SK-N-SH (cell line): ENCODE results near the gene PCGF1. TPM values are rescaled to one million over a fixed set of nuclear protein-coding genes. Genes with fewer than 3 reads are reported as not detected.

Experiments used
- CTCF ChIA-PET: fragments of 300-600, 350-600 bp; formaldehyde crosslinking; extraction: SDS; loops from one replicate; lab custom pipeline; 2021; lab: Yijun Ruan, JAX
- POLR2A ChIA-PET: fragments of 350-600 bp; sonication (Branson Sonifier 250); formaldehyde crosslinking; extraction: SDS; loops from one replicate; lab custom pipeline; 2020; ENCODE audit warnings: antibody characterized with exemption, inconsistent platforms; lab: Yijun Ruan, JAX
- DNase-seq: peaks from one replicate; pipeline ENCODE4 v3.0.0; 2012
- H2AFZ ChIP-seq: fragments of 200-600 bp; sonication (generic); 2 replicates; pipeline ENCODE4 v1.8.1; 2016; ENCODE audit warnings: antibody characterized with exemption, mild to moderate bottlenecking, low read depth
- H3F3A ChIP-seq: fragments of 200-600 bp; sonication (generic); replicated peaks from 2 replicates; pipeline ENCODE3; 2016; ENCODE audit warnings: antibody characterized with exemption, mild to moderate bottlenecking; ENCODE audit not compliant: insufficient read depth
- H3K27ac ChIP-seq, 2 experiments: fragments of 200-500 bp in 1 of 2; fragments of 200-600 bp in 1 of 2; sonication (Bioruptor generic) in 1 of 2; sonication (generic), shearing (Covaris generic) in 1 of 2; 2 replicates each; pipeline versions ENCODE4 v1.5.1 to v1.6.1; 2014 to 2016; ENCODE audit warnings: low read depth in 2 of 2, inconsistent platforms in 1 of 2, low read length in 1 of 2, mild to moderate bottlenecking in 1 of 2, mixed read lengths in 1 of 2
- H3K27me3 ChIP-seq: fragments of 200-600 bp; sonication (generic), shearing (Covaris generic); 2 replicates; pipeline ENCODE4 v1.6.1; 2016; ENCODE audit warnings: mixed run types; ENCODE audit not compliant: insufficient read depth
- H3K36me3 ChIP-seq, 2 experiments: fragments of 200-500 bp in 1 of 2; fragments of 200-600 bp in 1 of 2; sonication (Bioruptor generic) in 1 of 2; sonication (generic) in 1 of 2; replicated peaks in 1 of 2; 2 replicates each; pipeline versions ENCODE3 to v1.5.1; 2014 to 2016; ENCODE audit warnings: low read length in 1 of 2, mild to moderate bottlenecking in 1 of 2; ENCODE audit not compliant: insufficient read depth in 2 of 2, control insufficient read depth in 1 of 2
- H3K4me1 ChIP-seq, 2 experiments: fragments of 200-500 bp in 1 of 2; fragments of 200-600 bp in 1 of 2; sonication (Bioruptor generic) in 1 of 2; sonication (generic), shearing (Covaris generic) in 1 of 2; 2 replicates each; pipeline versions ENCODE4 v1.5.1 to v1.6.1; 2014 to 2016; ENCODE audit warnings: low read depth in 1 of 2, low read length in 1 of 2, mixed run types in 1 of 2; ENCODE audit not compliant: insufficient read depth in 2 of 2, control insufficient read depth in 1 of 2
- H3K4me2 ChIP-seq: fragments of 200-600 bp; sonication (generic), shearing (Covaris generic); 2 replicates; pipeline ENCODE4 v1.6.1; 2017; ENCODE audit warnings: mixed run types
- H3K4me3 ChIP-seq, 2 experiments: fragments of 200-500 bp in 1 of 2; fragments of 200-600 bp in 1 of 2; sonication (Bioruptor generic) in 1 of 2; sonication (generic), shearing (Covaris generic) in 1 of 2; 2 replicates each; pipeline versions ENCODE4 v1.5.1 to v1.8.1; 2014 to 2016; ENCODE audit warnings: low read depth in 2 of 2, inconsistent platforms in 1 of 2, low read length in 1 of 2, mild to moderate bottlenecking in 1 of 2, mixed read lengths in 1 of 2, moderate library complexity in 1 of 2
- H3K79me2 ChIP-seq: fragments of 200-600 bp; sonication (generic); 2 replicates; pipeline ENCODE4 v1.8.1; 2017; ENCODE audit warnings: mild to moderate bottlenecking; ENCODE audit not compliant: insufficient read depth
- H3K9ac ChIP-seq: fragments of 200-600 bp; sonication (generic); 2 replicates; pipeline ENCODE4 v1.6.1; 2017; ENCODE audit warnings: mixed run types
- H3K9me2 ChIP-seq: fragments of 200-600 bp; sonication (generic); 2 replicates; pipeline ENCODE4 v1.6.1; 2017; ENCODE audit warnings: mixed run types
- H3K9me3 ChIP-seq: fragments of 200-600 bp; sonication (generic); 2 replicates; pipeline ENCODE4 v1.6.1; 2017; ENCODE audit warnings: mixed run types, mild to moderate bottlenecking, moderate library complexity
- H4K20me1 ChIP-seq: fragments of 200-600 bp; sonication (generic); 2 replicates; pipeline ENCODE4 v1.6.1; 2017; ENCODE audit warnings: mild to moderate bottlenecking, mixed run types; ENCODE audit not compliant: insufficient read depth
- EP300 ChIP-seq, 2 experiments: IDR thresholded peaks; 2 replicates each; pipeline versions ENCODE4 v1.4.0 to v1.6.1; 2012; ENCODE audit warnings: borderline replicate concordance in 1 of 2, low read depth in 1 of 2, low read length in 1 of 2
- FOXJ3 ChIP-seq: sonication (generic); formaldehyde crosslinking; IDR thresholded peaks from 2 replicates; pipeline ENCODE4 v1.5.1; 2020; ENCODE audit warnings: mild to moderate bottlenecking, missing genetic modification reagents
- GATA2 ChIP-seq: sonication (generic); formaldehyde crosslinking; IDR thresholded peaks from 2 replicates; pipeline ENCODE4 v1.5.0; 2020; ENCODE audit warnings: mild to moderate bottlenecking, missing genetic modification reagents
- MEF2A ChIP-seq: IDR thresholded peaks from 2 replicates; pipeline ENCODE4 v1.4.0; 2012; ENCODE audit warnings: low read depth, borderline replicate concordance
- POLR2AphosphoS5 ChIP-seq: IDR thresholded peaks from 2 replicates; pipeline ENCODE4 v1.6.1; 2012; ENCODE audit warnings: low read depth, low read length
- RCOR1 ChIP-seq: fragments of 150-350 bp; IDR thresholded peaks from 2 replicates; pipeline ENCODE4 v1.6.1; 2017; ENCODE audit warnings: antibody characterized with exemption, low read length
- RXRA ChIP-seq: IDR thresholded peaks from 2 replicates; pipeline ENCODE4 v1.4.0; 2012; ENCODE audit warnings: low read depth, mild to moderate bottlenecking, borderline replicate concordance
- TEAD4 ChIP-seq: IDR thresholded peaks from 2 replicates; pipeline ENCODE4 v1.4.0; 2012; ENCODE audit warnings: mild to moderate bottlenecking, borderline replicate concordance; ENCODE audit not compliant: insufficient read depth
- WGBS: methylation state at CpG from one replicate; pipeline ENCODE4 v1.1.6; 2017; ENCODE audit warnings: low lambda C conversion rate; 5-methylcytosine and 5-hydroxymethylcytosine counted together
- polyA plus RNA-seq, 3 experiments: library from polyadenylated mRNA; depleted of rRNA; stranded (reverse); fragments of >200 nt; gene quantifications; 2 replicates each; pipeline ENCODE4 v1.2.3, GENCODE V29; 2012
- TF ChIP-seq, protein P1 (sequence below): IDR thresholded peaks from 2 replicates; pipeline ENCODE4 v1.4.0; 2012; ENCODE audit warnings: low read depth
- TF ChIP-seq, protein P2 (sequence below): IDR thresholded peaks from 2 replicates; pipeline ENCODE4 v1.4.0; 2012; ENCODE audit warnings: low read depth, borderline replicate concordance
- TF ChIP-seq, protein P3 (sequence below): fragments of 150-350 bp; IDR thresholded peaks from 2 replicates; pipeline ENCODE4 v1.6.1; 2017; ENCODE audit warnings: antibody characterized with exemption, low read length, low read depth, borderline replicate concordance
- TF ChIP-seq, protein P4 (sequence below): fragments of 150-350 bp; IDR thresholded peaks from 2 replicates; pipeline ENCODE4 v1.6.1; 2016; ENCODE audit warnings: mild to moderate bottlenecking, low read depth, low read length

The PCGF1 gene
- polyA plus RNA-seq, 1 of the 3 experiments (the other 2 are of a cell fraction): 44.9 TPM

DNA sequence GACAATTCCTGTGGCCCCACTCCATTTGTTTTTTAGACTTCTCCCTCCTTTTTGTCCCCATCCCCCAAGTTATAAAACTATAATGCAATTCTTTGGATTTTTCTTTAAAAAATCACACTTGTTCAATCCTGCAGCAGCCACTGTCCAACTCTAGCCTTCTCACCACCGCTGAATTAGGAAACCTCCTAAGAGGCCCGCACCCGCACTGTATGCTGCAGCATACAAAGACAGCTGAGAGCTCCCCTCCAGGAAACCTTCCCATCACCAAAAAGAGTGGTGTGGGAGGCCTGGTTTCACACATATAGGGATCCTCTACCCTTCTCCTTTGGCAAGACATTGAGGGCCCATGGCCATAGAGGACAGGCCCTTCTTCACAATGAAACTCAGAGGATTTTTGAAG, 2.9 kb downstream of the PCGF1 start:
- H3K27ac ChIP-seq: no peak overlapping the region

More for the DNA sequence above, 2.9 kb downstream of the PCGF1 start:
- 97% methylated on average over 3 of the region's 3 CpGs for WGBS
- POLR2A ChIA-PET: interaction anchor here (0.5 to 1.0 kb wide), 2 partner anchors 10 to 82 kb away, joined by 3 to 6 read pairs; partner anchors contain the start of gene TLX2
- Histone ChIP-seq H3K27me3 (no peaks in the 10 kb centered on the region), H3F3A (peaks cover 23% of the 10 kb centered on the region), H3K9me2 (no peaks in the 10 kb centered on the region), H3K36me3 (peaks cover 15 to 20% of the 10 kb centered on the region in 2 experiments), H4K20me1 (no peaks in the 10 kb centered on the region), H3K9me3 (no peaks in the 10 kb centered on the region), H2AFZ (no peak overlapping the region), H3K79me2 (peaks cover 17% of the 10 kb centered on the region; the same call in 1 of the 2 replicates), H3K4me2 (no peak overlapping the region), H3K4me1 (peaks cover 19 to 45% of the 10 kb centered on the region in 2 experiments; a peak in 3 of 4 replicates), H3K9ac (no peak overlapping the region), H3K4me3 (no peak overlapping the region)
- CTCF ChIA-PET: interaction anchor here (1.1 to 7.5 kb wide), 4 partner anchors 8 to 28 kb away, joined by 3 to 56 read pairs (median 7); partner anchors contain the start of genes CCDC142 and TTC31
- no peak for DNase-seq
- TF ChIP-seq, protein P1, sequence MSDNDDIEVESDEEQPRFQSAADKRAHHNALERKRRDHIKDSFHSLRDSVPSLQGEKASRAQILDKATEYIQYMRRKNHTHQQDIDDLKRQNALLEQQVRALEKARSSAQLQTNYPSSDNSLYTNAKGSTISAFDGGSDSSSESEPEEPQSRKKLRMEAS: no peak
- TF ChIP-seq, protein P2, sequence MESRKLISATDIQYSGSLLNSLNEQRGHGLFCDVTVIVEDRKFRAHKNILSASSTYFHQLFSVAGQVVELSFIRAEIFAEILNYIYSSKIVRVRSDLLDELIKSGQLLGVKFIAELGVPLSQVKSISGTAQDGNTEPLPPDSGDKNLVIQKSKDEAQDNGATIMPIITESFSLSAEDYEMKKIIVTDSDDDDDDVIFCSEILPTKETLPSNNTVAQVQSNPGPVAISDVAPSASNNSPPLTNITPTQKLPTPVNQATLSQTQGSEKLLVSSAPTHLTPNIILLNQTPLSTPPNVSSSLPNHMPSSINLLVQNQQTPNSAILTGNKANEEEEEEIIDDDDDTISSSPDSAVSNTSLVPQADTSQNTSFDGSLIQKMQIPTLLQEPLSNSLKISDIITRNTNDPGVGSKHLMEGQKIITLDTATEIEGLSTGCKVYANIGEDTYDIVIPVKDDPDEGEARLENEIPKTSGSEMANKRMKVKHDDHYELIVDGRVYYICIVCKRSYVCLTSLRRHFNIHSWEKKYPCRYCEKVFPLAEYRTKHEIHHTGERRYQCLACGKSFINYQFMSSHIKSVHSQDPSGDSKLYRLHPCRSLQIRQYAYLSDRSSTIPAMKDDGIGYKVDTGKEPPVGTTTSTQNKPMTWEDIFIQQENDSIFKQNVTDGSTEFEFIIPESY: no peak
- TF ChIP-seq RXRA (no peak), GATA2 (no peak), EP300 (IDR thresholded peaks at IDR 0.05; ENCODE audit: borderline replicate concordance in 1 of 2, low read depth in 1 of 2, low read length in 1 of 2) (no peak), TEAD4 (no peak), FOXJ3 (CRISPR knock-in tag) (no peak), POLR2AphosphoS5 (no peak), MEF2A (no peak), RCOR1 (no peak)
- TF ChIP-seq, protein P3, sequence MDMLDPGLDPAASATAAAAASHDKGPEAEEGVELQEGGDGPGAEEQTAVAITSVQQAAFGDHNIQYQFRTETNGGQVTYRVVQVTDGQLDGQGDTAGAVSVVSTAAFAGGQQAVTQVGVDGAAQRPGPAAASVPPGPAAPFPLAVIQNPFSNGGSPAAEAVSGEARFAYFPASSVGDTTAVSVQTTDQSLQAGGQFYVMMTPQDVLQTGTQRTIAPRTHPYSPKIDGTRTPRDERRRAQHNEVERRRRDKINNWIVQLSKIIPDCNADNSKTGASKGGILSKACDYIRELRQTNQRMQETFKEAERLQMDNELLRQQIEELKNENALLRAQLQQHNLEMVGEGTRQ: no peak
- TF ChIP-seq, protein P4, sequence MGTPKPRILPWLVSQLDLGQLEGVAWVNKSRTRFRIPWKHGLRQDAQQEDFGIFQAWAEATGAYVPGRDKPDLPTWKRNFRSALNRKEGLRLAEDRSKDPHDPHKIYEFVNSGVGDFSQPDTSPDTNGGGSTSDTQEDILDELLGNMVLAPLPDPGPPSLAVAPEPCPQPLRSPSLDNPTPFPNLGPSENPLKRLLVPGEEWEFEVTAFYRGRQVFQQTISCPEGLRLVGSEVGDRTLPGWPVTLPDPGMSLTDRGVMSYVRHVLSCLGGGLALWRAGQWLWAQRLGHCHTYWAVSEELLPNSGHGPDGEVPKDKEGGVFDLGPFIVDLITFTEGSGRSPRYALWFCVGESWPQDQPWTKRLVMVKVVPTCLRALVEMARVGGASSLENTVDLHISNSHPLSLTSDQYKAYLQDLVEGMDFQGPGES: no peak
